ENCODE measurements around the gene KRTAP10-5. TPM values are rescaled to one million over a fixed set of nuclear protein-coding genes. Genes with fewer than 3 reads are reported as not detected.

Gene KRTAP10-5
- polyA plus RNA-seq, 2 of the 4 experiments (the other 2 are of a cell fraction): not detected

GRCh38 chr21:44626262-44626661, 45.9 kb upstream of the KRTAP10-5 start:
- Histone ChIP-seq H3K27ac (no peak overlapping the region), H3K4me2 (no peak overlapping the region), H3K4me3 (no peak overlapping the region), H3K9me3 (peaks cover 17% of the 10 kb centered on the region; the same call in 2 of the 3 replicates), H3K4me1 (no peaks in the 10 kb centered on the region)
- DNase-seq (ENCODE audit: low read depth in 1 of 2, low spot score in 1 of 2): no peak
- 38% methylated on average over 10 of the region's 10 CpGs for WGBS (ENCODE audit: missing lambda C conversion rate)
- ChIA-PET POLR2A (interaction anchor here (0.6 kb wide), 1 partner anchor 23 kb away, joined by 3 read pairs; no protein-coding TSS in a partner anchor), CTCF (no interaction called here)
- no peak for FAIRE-seq
- ATAC-seq: no peak
- TF ChIP-seq ZFP36 (IDR thresholded peaks at IDR 0.05; ENCODE audit: borderline replicate concordance, partially characterized antibody): no peak
- no peak for TF ChIP-seq CBX8 (IDR thresholded peaks at IDR 0.05)
- no peak for TF ChIP-seq JUNB (IDR thresholded peaks at IDR 0.05)
- TF ChIP-seq REST (IDR thresholded peaks at IDR 0.05): no peak
- no peak for TF ChIP-seq HOXB13 (CRISPR knock-in tag; IDR thresholded peaks at IDR 0.05; ENCODE audit: low read depth)
- TF ChIP-seq POLR2A (IDR thresholded peaks at IDR 0.05; ENCODE audit: low read length): no peak
- no peak for TF ChIP-seq ZNF302 (CRISPR knock-in tag; IDR thresholded peaks at IDR 0.05)
- no peak for TF ChIP-seq CHD2 (IDR thresholded peaks at IDR 0.05; ENCODE audit: low read length, partially characterized antibody)
- TF ChIP-seq RFX5 (IDR thresholded peaks at IDR 0.05): no peak
- no peak for TF ChIP-seq MAFK (IDR thresholded peaks at IDR 0.05; ENCODE audit: partially characterized antibody)

GRCh38 chr21:44625756-44626155, 45.4 kb upstream of the KRTAP10-5 start:
- no peak overlapping the region for H3K27ac ChIP-seq
- no peak for DNase-seq (ENCODE audit: low read depth in 1 of 2, low spot score in 1 of 2)
- ChIA-PET CTCF (interaction anchor here (1.1 kb wide), 1 partner anchor 47 kb away, joined by 3 read pairs; no protein-coding TSS in a partner anchor), POLR2A (interaction anchor here (0.6 kb wide), 1 partner anchor 24 kb away, joined by 3 read pairs; no protein-coding TSS in a partner anchor)
- no peak for FAIRE-seq
- no peak overlapping the region for H3K4me2 ChIP-seq
- no peak overlapping the region for H3K4me3 ChIP-seq
- TF ChIP-seq ZFP36 (IDR thresholded peaks at IDR 0.05; ENCODE audit: borderline replicate concordance, partially characterized antibody) (no peak), EP300 (IDR thresholded peaks at IDR 0.05) (no peak), RARB (CRISPR knock-in tag; IDR thresholded peaks at IDR 0.05) (no peak), MYC (IDR thresholded peaks at IDR 0.05; ENCODE audit: borderline replicate concordance, low read length) (no peak), CBX8 (IDR thresholded peaks at IDR 0.05) (no peak), TP53 (CRISPR knock-in tag; IDR thresholded peaks at IDR 0.05) (no peak), CHD4 (IDR thresholded peaks at IDR 0.05; ENCODE audit: borderline replicate concordance) (no peak), BCL3 (IDR thresholded peaks at IDR 0.05) (no peak), REST (IDR thresholded peaks at IDR 0.05) (no peak), HMGXB4 (CRISPR knock-in tag; IDR thresholded peaks at IDR 0.05; ENCODE audit: borderline replicate concordance) (no peak), NR3C1 (IDR thresholded peaks at IDR 0.05) (no peak), FOSB (CRISPR knock-in tag; IDR thresholded peaks at IDR 0.05) (no peak), RNF2 (IDR thresholded peaks at IDR 0.05; ENCODE audit: borderline replicate concordance, low read depth) (no peak), EHF (CRISPR knock-in tag; IDR thresholded peaks at IDR 0.05) (no peak), JUNB (IDR thresholded peaks at IDR 0.05) (no peak), NPAS2 (CRISPR knock-in tag; IDR thresholded peaks at IDR 0.05; ENCODE audit: borderline replicate concordance) (no peak), HDAC2 (IDR thresholded peaks at IDR 0.05) (no peak)
- TF ChIP-seq, protein P1, sequence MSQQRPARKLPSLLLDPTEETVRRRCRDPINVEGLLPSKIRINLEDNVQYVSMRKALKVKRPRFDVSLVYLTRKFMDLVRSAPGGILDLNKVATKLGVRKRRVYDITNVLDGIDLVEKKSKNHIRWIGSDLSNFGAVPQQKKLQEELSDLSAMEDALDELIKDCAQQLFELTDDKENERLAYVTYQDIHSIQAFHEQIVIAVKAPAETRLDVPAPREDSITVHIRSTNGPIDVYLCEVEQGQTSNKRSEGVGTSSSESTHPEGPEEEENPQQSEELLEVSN (IDR thresholded peaks at IDR 0.05; ENCODE audit: borderline replicate concordance, low read depth): no peak
- H3K9me3 ChIP-seq: peaks cover 17% of the 10 kb centered on the region; the same call in 2 of the 3 replicates
- WGBS (ENCODE audit: missing lambda C conversion rate): 62% methylated on average over 7 of the region's 7 CpGs
- ATAC-seq: no peak
- H3K4me1 ChIP-seq: no peaks in the 10 kb centered on the region
